ENCODE data around the gene VPS35. TPM values are rescaled to one million over a fixed set of nuclear protein-coding genes. Genes with fewer than 3 reads are reported as not detected.

The VPS35 gene
- total RNA-seq, 2 donors from 2014 or later, result 43.3 to 60.5 TPM

GRCh38 chr16:46649588-46650253 is 39.3 kb downstream of the VPS35 start:
- H3K4me1 ChIP-seq, result no peaks in the 10 kb centered on the region
- H3K27me3 ChIP-seq, result no peaks in the 10 kb centered on the region
- H3K36me3 ChIP-seq, result no peaks in the 10 kb centered on the region
- peak overlapping the region; percentile 16 to 30 for H3K4me3 ChIP-seq
- H3K9me3 ChIP-seq, result no peaks in the 10 kb centered on the region
- DNase-seq (ENCODE audit: low spot score), result peak; percentile 84
- H3K27ac ChIP-seq, result peak overlapping the region; percentile 73 to 75
- TF ChIP-seq, protein P1, sequence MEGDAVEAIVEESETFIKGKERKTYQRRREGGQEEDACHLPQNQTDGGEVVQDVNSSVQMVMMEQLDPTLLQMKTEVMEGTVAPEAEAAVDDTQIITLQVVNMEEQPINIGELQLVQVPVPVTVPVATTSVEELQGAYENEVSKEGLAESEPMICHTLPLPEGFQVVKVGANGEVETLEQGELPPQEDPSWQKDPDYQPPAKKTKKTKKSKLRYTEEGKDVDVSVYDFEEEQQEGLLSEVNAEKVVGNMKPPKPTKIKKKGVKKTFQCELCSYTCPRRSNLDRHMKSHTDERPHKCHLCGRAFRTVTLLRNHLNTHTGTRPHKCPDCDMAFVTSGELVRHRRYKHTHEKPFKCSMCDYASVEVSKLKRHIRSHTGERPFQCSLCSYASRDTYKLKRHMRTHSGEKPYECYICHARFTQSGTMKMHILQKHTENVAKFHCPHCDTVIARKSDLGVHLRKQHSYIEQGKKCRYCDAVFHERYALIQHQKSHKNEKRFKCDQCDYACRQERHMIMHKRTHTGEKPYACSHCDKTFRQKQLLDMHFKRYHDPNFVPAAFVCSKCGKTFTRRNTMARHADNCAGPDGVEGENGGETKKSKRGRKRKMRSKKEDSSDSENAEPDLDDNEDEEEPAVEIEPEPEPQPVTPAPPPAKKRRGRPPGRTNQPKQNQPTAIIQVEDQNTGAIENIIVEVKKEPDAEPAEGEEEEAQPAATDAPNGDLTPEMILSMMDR (IDR thresholded peaks at IDR 0.05), result no peak

GRCh38 chr16:46648656-46649055 is 40.3 kb downstream of the VPS35 start:
- H3K27ac ChIP-seq, result no peak overlapping the region
- no peaks in the 10 kb centered on the region for H3K9me3 ChIP-seq
- H3K27me3 ChIP-seq, result no peaks in the 10 kb centered on the region
- H3K36me3 ChIP-seq, result no peaks in the 10 kb centered on the region
- H3K4me3 ChIP-seq, result no peak overlapping the region
- TF ChIP-seq, protein P1 (IDR thresholded peaks at IDR 0.05), result no peak
- no peaks in the 10 kb centered on the region for H3K4me1 ChIP-seq
- no peak for DNase-seq (ENCODE audit: low spot score)

DNA sequence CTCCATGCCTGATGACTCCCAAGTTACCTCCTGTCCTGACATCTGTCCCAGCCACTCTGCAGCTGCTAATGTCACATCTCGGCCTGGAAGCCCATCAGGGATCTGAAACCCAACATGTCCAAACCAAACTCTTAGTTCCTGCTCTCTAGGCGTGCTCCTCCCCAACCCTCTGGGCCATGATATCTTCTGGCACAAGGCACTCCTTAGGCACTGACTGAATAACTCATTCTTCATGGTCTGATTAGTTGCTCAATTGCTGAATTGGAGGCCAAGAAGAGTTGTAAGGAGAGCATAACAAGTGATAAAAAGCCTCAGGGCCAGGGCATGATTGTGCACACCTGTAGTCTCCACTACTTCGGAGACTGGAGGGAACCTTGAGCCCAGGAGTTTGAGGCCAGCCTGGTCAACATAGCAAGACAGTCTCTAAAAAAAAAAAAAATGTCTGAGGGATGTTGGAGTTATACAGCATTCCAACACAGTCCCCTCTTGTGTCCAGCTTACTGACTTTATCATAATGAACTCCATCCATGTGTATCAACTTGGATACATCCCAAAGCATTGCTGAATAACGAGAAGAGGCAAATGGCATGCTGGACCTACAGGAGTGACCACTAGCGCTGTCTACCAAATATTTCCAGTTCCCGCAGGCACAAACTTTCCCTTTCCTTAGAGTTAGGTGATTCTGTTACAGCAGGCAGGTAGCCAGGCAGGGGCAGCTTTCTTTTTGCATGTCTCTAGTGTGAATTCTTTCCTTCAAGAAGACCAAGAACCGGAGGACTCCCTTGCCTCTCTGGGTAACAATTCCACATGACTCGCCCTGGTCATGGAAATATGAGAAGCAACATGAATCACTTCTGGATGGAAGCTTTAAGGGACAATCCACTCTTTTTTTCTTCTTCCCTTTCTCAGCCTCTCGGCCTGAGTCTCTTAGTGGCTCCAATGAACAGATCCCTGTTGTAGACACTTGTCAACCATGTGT is 49.7 kb downstream of the VPS35 start:
- DNase-seq (ENCODE audit: low spot score), result no peak
- Histone ChIP-seq H3K4me3 (no peak overlapping the region), H3K27ac (no peak overlapping the region), H3K4me1 (no peaks in the 10 kb centered on the region), H3K9me3 (no peaks in the 10 kb centered on the region), H3K27me3 (no peaks in the 10 kb centered on the region), H3K36me3 (no peaks in the 10 kb centered on the region)
- TF ChIP-seq, protein P1 (IDR thresholded peaks at IDR 0.05), result no peak

DNA sequence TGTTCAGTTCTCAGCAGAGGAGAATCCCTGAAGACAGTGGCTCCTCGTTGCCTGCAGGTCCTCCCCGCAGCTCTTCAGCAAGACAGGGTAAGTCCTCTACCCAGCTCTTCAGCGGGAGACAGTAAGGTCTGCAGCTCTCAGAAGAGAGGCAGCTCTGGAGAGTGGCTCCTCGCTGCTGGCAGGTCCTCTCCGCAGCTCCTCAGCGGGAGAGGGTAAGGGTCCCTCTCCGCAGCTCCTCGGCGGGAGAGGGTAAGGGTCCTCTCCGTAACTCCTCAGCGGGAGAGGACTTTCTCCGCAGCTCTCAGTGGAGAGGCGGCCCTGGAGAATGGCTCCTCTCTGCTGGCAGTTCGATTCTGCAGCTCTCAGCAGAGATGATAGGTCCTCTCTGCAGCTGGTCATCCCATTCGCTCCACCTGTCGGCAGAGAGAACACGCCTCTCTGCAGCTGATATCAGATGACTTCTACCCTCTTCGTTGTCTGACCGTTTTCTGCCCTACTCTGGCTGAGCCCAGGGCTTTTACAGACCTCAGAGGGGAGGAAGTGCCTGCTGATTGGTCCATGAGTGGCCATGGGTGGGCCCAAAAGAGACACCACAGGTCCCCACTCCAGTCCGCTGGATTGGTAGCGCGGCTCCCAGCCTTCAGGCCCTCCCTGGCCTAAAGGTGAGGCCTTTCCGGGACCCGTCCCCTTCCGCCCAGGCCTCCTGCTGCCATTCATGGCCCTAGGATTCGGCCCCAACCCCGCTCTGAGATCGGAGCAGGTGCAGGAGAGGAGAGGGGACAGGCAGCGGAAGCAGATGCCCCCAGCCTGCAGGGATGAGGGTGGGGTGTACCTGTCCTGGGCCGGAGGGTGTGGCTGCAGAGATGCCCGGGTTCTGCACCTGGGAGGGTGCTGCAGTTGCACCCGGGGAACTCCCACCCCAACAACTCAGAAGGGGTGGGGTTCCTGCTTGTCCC is 55.9 kb downstream of the VPS35 start:
- DNase-seq (ENCODE audit: low spot score), result no peak
- H3K36me3 ChIP-seq, result no peaks in the 10 kb centered on the region
- H3K4me1 ChIP-seq, result no peaks in the 10 kb centered on the region
- H3K4me3 ChIP-seq, result no peak overlapping the region
- no peaks in the 10 kb centered on the region for H3K9me3 ChIP-seq
- H3K27me3 ChIP-seq, result no peaks in the 10 kb centered on the region
- TF ChIP-seq, protein P1 (IDR thresholded peaks at IDR 0.05), result no peak
- H3K27ac ChIP-seq, result no peak overlapping the region
